ENCODE measurements around the gene CRELD2. TPM values are rescaled to one million over a fixed set of nuclear protein-coding genes. Genes with fewer than 3 reads are reported as not detected.
A peak's percentile ranks its signal among the peaks of the same experiment; 100 is the strongest.

The CRELD2 gene
- total RNA-seq, 1 donor from 2014 or later: 43.8 TPM

DNA sequence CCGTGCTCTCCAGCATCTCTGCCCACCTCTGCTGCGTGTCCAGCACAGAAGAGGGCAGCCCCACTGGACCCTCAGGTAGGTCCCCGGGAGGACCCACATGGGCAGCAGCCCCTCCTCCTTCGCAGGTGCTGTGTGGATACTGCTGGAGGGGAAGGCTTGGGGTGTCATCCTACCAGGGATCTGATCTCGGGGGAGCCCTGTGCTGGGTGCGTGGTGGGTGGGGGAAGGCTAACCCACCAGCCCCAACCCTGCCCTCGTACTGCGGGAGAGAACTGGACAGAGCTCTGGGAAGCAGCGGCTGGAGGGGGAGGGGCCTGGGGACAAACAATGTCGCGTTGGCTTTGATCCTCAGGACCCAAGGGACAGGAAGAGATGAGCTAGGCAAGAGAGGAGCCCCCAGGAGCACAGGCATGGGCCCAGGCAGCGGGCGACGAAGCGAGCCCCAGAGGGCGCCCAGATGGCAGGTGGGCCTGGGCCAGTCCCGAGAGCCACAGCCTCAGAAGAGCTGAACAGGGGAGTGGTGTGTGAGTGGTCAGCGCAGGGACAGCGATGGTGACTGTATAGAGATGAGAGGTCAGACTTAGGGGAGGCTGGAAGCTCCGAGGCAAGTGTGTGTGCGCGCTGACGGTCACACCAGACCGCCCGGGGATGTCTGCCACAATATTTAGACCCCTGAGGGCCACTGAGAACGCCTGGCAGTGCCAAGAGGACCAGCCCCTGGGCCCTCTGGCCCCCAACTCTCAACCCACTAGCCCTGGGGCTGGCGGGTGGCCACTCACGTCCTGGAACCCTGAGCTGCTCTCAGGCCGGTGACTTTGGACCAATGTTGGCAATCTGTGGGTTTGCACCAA is 40.7 kb downstream of the CRELD2 start:
- Mint-ChIP-seq H3K27ac (ENCODE audit: unreplicated experiment) (no peak overlapping the region), H3K36me3 (ENCODE audit: low read depth) (no peaks in the 10 kb centered on the region), H3K4me3 (peak overlapping the region; percentile 76), H3K4me1 (peaks cover 6% of the 10 kb centered on the region), H3K9me3 (no peaks in the 10 kb centered on the region), H3K27me3 (ENCODE audit: low read depth) (no peaks in the 10 kb centered on the region)
- TF ChIP-seq, protein P1, sequence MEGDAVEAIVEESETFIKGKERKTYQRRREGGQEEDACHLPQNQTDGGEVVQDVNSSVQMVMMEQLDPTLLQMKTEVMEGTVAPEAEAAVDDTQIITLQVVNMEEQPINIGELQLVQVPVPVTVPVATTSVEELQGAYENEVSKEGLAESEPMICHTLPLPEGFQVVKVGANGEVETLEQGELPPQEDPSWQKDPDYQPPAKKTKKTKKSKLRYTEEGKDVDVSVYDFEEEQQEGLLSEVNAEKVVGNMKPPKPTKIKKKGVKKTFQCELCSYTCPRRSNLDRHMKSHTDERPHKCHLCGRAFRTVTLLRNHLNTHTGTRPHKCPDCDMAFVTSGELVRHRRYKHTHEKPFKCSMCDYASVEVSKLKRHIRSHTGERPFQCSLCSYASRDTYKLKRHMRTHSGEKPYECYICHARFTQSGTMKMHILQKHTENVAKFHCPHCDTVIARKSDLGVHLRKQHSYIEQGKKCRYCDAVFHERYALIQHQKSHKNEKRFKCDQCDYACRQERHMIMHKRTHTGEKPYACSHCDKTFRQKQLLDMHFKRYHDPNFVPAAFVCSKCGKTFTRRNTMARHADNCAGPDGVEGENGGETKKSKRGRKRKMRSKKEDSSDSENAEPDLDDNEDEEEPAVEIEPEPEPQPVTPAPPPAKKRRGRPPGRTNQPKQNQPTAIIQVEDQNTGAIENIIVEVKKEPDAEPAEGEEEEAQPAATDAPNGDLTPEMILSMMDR (conservative IDR thresholded peaks at IDR 0.05): no peak
- DNase-seq (ENCODE audit: low read depth, low spot score): no peak

DNA sequence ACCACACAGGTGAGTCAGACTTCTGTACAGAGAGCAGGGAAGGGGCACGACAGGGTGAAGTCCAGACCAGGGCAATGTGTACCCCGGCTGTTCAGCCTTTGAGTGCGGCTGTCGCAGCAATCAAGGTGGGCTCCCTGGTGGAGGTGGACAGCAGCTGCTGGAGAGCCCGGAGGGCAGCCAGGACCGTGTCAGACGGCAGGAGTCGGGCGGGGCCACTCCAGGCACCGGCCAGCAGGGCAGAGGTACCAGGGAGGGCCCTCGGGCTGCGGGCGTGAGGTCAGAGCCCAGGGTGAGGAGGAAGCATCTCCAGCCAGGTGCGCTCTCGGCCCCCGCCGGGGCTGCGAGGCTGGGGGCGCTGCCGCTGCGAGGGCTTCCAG is 41.3 kb downstream of the CRELD2 start:
- Mint-ChIP-seq H3K4me3 (peak overlapping the region; percentile 76), H3K36me3 (ENCODE audit: low read depth) (no peaks in the 10 kb centered on the region), H3K9me3 (no peaks in the 10 kb centered on the region), H3K4me1 (peaks cover 6% of the 10 kb centered on the region), H3K27ac (ENCODE audit: unreplicated experiment) (no peak overlapping the region), H3K27me3 (ENCODE audit: low read depth) (no peaks in the 10 kb centered on the region)
- TF ChIP-seq, protein P1 (conservative IDR thresholded peaks at IDR 0.05): no peak
- no peak for DNase-seq (ENCODE audit: low read depth, low spot score)

DNA sequence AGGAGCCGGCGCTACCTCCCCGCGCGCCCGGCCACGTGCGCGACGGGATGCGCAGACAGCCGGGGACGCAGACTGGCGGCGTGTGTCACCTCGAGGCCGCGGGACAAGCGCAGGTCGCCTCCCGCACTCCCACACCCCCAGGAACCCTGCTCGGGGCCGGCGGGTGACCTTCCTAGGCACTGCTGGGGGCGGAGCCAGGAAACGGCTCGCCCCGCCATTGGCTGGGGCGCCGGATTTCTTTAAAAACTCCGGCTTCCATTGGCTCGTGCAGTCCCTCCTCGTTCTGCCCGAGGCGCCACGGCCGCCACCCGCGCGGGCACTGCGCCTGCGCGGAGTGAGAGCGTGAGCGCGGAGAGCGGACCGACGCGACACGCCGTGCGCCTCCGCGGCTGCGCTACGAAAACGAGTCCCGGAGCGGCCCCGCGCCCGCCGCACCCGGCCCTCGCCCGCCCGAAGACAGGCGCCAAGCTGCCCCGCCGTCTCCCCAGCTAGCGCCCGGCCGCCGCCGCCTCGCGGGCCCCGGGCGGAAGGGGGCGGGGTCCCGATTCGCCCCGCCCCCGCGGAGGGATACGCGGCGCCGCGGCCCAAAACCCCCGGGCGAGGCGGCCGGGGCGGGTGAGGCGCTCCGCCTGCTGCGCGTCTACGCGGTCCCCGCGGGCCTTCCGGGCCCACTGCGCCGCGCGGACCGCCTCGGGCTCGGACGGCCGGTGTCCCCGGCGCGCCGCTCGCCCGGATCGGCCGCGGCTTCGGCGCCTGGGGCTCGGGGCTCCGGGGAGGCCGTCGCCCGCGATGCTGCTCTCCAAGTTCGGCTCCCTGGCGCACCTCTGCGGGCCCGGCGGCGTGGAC is 41.9 kb downstream of the CRELD2 start, which contains the start of gene PIM3:
TSS of gene PIM3 (plus strand) at position 614 of the 846 bp plus-strand sequence. CDS start at position 790, 176 bp downstream.
- Mint-ChIP-seq H3K27me3 (ENCODE audit: low read depth) (no peaks in the 10 kb centered on the region), H3K4me1 (peaks cover 6% of the 10 kb centered on the region), H3K9me3 (no peaks in the 10 kb centered on the region), H3K4me3 (peak within 1 kb of the TSS; percentile 88), H3K36me3 (ENCODE audit: low read depth) (no peaks in the 10 kb centered on the region), H3K27ac (ENCODE audit: unreplicated experiment) (no peak within 1 kb of the TSS)
- DNase-seq (ENCODE audit: low read depth, low spot score): peak; percentile 85
- TF ChIP-seq, protein P1 (conservative IDR thresholded peaks at IDR 0.05): no peak

DNA sequence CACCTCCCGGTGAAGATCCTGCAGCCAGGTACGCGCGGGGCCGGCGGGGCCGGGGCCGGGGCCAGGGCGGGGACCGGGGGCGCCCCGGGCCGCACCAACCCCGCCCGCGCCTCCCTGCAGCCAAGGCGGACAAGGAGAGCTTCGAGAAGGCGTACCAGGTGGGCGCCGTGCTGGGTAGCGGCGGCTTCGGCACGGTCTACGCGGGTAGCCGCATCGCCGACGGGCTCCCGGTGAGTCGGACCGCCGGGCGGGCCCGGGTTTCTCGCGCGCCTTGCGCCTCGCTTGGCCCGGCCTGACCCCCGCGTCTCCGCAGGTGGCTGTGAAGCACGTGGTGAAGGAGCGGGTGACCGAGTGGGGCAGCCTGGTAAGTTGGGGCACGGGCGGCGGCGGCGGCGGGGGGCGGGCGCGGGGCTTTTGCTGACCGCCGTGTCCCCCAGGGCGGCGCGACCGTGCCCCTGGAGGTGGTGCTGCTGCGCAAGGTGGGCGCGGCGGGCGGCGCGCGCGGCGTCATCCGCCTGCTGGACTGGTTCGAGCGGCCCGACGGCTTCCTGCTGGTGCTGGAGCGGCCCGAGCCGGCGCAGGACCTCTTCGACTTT is 42.7 kb downstream of the CRELD2 start:
- H3K36me3 Mint-ChIP-seq (ENCODE audit: low read depth): no peaks in the 10 kb centered on the region
- no peak for DNase-seq (ENCODE audit: low read depth, low spot score)
- peak overlapping the region; percentile 88 for H3K4me3 Mint-ChIP-seq
- peaks cover 6% of the 10 kb centered on the region for H3K4me1 Mint-ChIP-seq
- no peak overlapping the region for H3K27ac Mint-ChIP-seq (ENCODE audit: unreplicated experiment)
- no peaks in the 10 kb centered on the region for H3K27me3 Mint-ChIP-seq (ENCODE audit: low read depth)
- TF ChIP-seq, protein P1 (conservative IDR thresholded peaks at IDR 0.05): no peak
- no peaks in the 10 kb centered on the region for H3K9me3 Mint-ChIP-seq

DNA sequence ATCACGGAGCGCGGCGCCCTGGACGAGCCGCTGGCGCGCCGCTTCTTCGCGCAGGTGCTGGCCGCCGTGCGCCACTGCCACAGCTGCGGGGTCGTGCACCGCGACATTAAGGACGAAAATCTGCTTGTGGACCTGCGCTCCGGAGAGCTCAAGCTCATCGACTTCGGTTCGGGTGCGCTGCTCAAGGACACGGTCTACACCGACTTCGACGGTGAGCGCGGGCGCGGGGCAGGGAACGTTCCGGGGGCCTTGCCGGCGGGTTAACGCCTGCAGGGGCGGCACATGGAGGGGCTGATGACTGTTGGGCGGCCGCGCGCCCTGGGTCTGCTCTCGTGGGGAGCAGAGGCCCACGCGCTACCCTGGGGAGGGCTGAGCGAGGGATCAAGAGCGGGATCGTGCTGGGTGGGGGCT is 43.2 kb downstream of the CRELD2 start:
- TF ChIP-seq, protein P1 (conservative IDR thresholded peaks at IDR 0.05): no peak
- H3K4me1 Mint-ChIP-seq: peaks cover 6% of the 10 kb centered on the region
- no peak overlapping the region for H3K27ac Mint-ChIP-seq (ENCODE audit: unreplicated experiment)
- no peaks in the 10 kb centered on the region for H3K27me3 Mint-ChIP-seq (ENCODE audit: low read depth)
- H3K9me3 Mint-ChIP-seq: no peaks in the 10 kb centered on the region
- peak overlapping the region; percentile 88 for H3K4me3 Mint-ChIP-seq
- DNase-seq (ENCODE audit: low read depth, low spot score): no peak
- H3K36me3 Mint-ChIP-seq (ENCODE audit: low read depth): no peaks in the 10 kb centered on the region

All from neural crest cell (in vitro differentiated cells).